Activated naive CD4-positive, alpha-beta T cell treated with anti-CD3 and anti-CD28 coated beads, Interleukin-2, amount 50 U/mL, for 24 hours (primary cell): ENCODE data around the gene STARD10.

ENCODE experiments used
- H3K27ac Mint-ChIP-seq: one replicate; pipeline ENCODE4 v1.8.0; 2021; ENCODE audit warnings: mild to moderate bottlenecking, mixed read lengths
- H3K27me3 Mint-ChIP-seq: one replicate; pipeline ENCODE4 v1.8.0; 2021; ENCODE audit warnings: mixed read lengths
- H3K36me3 Mint-ChIP-seq: one replicate; pipeline ENCODE4 v1.8.0; 2021; ENCODE audit warnings: mixed read lengths
- H3K4me1 Mint-ChIP-seq: one replicate; pipeline ENCODE4 v1.8.0; 2021; ENCODE audit warnings: mixed read lengths
- H3K4me3 Mint-ChIP-seq: one replicate; pipeline ENCODE4 v1.8.0; 2021; ENCODE audit warnings: mild to moderate bottlenecking, mixed read lengths
- H3K9me3 Mint-ChIP-seq: one replicate; pipeline ENCODE4 v1.8.0; 2021; ENCODE audit warnings: mixed read lengths

The STARD10 gene

GRCh38 chr11:72712841-72713240 is 81.0 kb downstream of the STARD10 start:
- H3K4me3 Mint-ChIP-seq = no peak overlapping the region
- no peaks in the 10 kb centered on the region for H3K27me3 Mint-ChIP-seq
- no peaks in the 10 kb centered on the region for H3K9me3 Mint-ChIP-seq
- H3K4me1 Mint-ChIP-seq = peaks cover 35% of the 10 kb centered on the region
- peak overlapping the region; percentile 74 for H3K27ac Mint-ChIP-seq
- peaks cover 9% of the 10 kb centered on the region for H3K36me3 Mint-ChIP-seq

DNA sequence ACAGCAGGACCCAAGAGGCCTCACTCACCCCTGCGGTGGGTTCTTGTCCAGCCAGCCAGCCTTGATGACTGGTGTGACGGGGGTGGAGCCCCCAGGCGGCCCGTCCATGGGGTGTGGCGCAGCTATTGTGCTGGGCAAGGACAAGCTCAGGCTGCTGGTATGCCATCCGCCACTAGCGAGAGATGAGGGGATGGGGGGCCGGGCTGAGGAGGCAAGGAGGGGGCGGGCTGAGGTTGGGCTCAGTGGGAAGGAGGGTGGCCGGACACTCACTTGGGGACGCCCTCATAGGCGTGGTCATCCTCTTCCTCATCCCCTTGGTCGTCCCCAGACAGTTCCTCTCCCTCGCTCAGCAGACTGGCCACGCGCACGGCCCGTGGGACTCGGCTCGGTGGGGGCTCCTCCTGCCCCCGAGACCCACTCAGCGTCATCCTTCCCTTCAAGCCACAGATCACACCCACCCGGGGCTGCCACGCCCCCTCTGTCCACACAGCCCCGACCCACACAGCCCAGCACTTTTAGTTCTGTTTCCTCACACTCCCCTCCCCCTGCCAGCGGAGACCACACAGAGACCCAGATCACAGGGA is 81.6 kb downstream of the STARD10 start:
- Mint-ChIP-seq H3K4me1 (peaks cover 31% of the 10 kb centered on the region), H3K4me3 (no peak overlapping the region), H3K36me3 (peaks cover 11% of the 10 kb centered on the region), H3K27me3 (no peaks in the 10 kb centered on the region), H3K27ac (peak overlapping the region; percentile 74), H3K9me3 (no peaks in the 10 kb centered on the region)

GRCh38 chr11:72711141-72711540 is 82.7 kb downstream of the STARD10 start:
- Mint-ChIP-seq H3K27me3 (no peaks in the 10 kb centered on the region), H3K27ac (no peak overlapping the region), H3K36me3 (peaks cover 16% of the 10 kb centered on the region), H3K4me3 (no peak overlapping the region), H3K9me3 (no peaks in the 10 kb centered on the region), H3K4me1 (peaks cover 23% of the 10 kb centered on the region)

DNA sequence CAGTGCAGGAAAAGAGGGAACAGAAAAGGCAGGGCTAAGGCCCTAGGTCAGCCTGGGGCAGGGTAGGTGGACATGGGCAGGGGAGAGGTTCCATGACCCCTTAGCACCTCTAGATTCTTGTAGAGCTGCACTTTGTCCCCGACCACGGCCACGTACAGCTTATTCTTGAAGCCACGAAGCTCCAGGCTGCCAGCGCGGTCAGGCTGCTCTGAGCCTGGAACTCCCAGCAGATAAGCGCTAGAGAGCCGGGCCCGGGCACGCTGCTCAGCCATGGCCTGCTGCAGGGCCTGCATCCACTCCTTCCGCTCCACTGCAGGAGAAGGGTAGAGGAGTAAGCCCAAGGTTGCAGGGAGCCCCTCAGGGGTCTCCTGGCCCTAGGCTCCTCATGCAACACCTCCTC is 83.6 kb downstream of the STARD10 start:
- peak overlapping the region; percentile 55 for H3K27ac Mint-ChIP-seq
- no peak overlapping the region for H3K4me3 Mint-ChIP-seq
- peaks cover 20% of the 10 kb centered on the region for H3K36me3 Mint-ChIP-seq
- no peaks in the 10 kb centered on the region for H3K9me3 Mint-ChIP-seq
- H3K4me1 Mint-ChIP-seq = peaks cover 16% of the 10 kb centered on the region
- H3K27me3 Mint-ChIP-seq = no peaks in the 10 kb centered on the region

DNA sequence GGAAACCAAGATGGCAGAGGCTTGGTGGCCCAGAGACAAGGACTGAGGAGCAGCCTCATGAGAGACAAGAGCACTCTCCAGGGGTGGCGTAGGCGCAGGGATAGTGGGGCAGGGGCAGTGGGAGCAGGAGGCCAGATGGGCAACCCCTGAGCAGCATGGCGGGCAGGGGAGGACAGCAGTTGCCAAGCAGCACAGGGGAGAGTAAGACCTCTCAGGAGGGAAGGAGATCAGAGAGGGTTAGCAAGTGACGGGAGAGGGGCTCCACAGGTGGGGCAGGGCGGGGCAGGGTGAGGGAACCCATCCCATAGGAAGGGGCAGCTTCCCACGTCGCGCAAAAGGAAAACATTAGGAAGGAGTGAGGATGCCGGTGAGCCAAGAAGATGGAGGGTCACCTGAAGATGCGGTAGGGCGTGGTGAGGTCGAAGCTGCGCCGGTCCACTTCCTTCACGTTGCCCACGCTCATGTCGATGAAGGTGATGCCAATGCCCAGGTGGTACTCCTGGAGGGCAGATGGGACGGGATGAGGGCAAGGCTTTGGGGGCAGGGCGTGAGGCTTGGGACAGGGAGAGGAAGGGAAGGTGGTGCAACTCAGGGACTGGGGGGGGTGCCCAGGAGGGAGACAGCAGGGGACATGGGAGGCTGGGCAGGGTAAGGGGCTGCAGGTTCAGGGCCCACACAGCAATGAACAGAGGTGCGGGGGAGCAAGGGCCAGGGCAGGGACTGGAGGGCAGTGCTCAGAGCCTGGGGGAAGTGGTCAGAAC is 84.2 kb downstream of the STARD10 start:
- H3K27me3 Mint-ChIP-seq = no peaks in the 10 kb centered on the region
- H3K36me3 Mint-ChIP-seq = peaks cover 24% of the 10 kb centered on the region

DNA sequence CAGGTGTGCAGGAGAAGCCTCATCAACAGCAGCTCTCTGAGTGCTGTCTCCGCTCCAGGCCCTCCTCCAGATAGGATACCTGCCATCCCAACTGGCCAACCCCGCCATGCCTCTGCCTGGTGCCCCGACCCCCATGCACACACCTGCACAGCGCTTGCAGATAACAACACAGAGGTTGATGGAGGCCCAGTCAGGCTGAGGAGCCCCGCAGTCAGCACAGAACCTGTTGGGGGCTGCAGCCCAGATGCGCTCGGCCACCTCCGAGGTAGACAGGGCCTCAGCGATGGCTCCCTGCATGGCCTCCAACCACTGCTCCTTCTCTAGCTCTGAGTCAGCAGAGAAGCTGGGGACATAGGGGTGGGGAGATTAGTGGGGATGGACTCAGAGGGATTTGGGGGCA is 86.8 kb downstream of the STARD10 start:
- H3K36me3 Mint-ChIP-seq = peaks cover 24% of the 10 kb centered on the region

More for the DNA sequence above, 84.2 kb downstream of the STARD10 start:
- Mint-ChIP-seq H3K4me1 (peaks cover 10% of the 10 kb centered on the region), H3K27ac (peak overlapping the region; percentile 55), H3K9me3 (no peaks in the 10 kb centered on the region), H3K4me3 (no peak overlapping the region)

GRCh38 chr11:72706579-72706978 is 87.3 kb downstream of the STARD10 start:
- H3K36me3 Mint-ChIP-seq = peaks cover 24% of the 10 kb centered on the region
- no peak overlapping the region for H3K4me3 Mint-ChIP-seq

More for the DNA sequence above, 86.8 kb downstream of the STARD10 start:
- Mint-ChIP-seq H3K9me3 (no peaks in the 10 kb centered on the region), H3K27ac (no peak overlapping the region), H3K27me3 (no peaks in the 10 kb centered on the region), H3K4me3 (no peak overlapping the region), H3K4me1 (no peaks in the 10 kb centered on the region)

DNA sequence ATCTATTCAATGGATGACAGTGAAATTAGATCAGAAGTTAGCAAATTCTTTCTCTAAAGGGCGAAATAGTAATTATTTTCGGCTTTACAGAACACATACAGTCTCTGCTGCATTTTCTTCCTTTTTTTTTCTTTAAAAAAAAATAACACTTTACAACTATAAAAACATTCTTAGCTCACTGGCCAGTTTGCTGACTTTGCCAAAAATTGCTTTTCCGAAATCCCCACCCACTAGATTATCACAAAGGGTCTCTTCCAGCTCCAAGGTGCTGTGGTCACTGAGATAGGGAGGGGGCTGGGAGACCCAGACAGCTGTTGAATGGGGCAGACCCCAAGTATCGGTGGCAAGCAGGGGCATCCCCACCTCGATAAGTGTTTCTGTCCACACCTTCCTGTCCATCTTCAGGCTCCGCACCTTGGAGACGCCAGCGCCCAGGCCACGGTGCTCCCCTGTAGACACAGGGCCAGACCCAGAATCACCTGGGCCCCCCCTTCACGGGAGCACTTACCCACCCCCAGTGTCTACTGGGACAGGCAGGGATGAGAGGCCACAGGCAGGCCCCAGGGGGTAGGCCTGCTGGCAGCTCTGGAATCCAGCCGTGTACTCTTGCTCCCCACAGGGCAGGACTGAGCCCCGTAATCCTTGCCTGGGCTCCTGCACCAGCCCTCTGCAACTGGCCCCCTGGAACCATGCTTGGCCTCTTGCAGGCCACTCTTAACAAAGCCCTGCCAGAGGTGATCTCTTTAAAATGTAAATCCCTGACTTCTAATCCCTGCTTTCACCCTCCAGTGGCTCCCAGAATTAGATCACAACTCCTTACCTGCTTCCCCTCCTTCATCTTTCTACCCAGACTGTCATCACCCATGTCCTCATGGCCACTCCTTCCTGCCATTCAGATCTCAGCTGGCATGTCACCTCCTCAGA is 88.1 kb downstream of the STARD10 start:
- Mint-ChIP-seq H3K27me3 (no peaks in the 10 kb centered on the region), H3K27ac (peak overlapping the region; percentile 55), H3K36me3 (peaks cover 23% of the 10 kb centered on the region), H3K4me3 (no peak overlapping the region), H3K4me1 (no peaks in the 10 kb centered on the region), H3K9me3 (no peaks in the 10 kb centered on the region)

More at GRCh38 chr11:72706579-72706978, 87.3 kb downstream of the STARD10 start:
- Mint-ChIP-seq H3K9me3 (no peaks in the 10 kb centered on the region), H3K27ac (peak overlapping the region; percentile 55), H3K4me1 (no peaks in the 10 kb centered on the region), H3K27me3 (no peaks in the 10 kb centered on the region)

DNA sequence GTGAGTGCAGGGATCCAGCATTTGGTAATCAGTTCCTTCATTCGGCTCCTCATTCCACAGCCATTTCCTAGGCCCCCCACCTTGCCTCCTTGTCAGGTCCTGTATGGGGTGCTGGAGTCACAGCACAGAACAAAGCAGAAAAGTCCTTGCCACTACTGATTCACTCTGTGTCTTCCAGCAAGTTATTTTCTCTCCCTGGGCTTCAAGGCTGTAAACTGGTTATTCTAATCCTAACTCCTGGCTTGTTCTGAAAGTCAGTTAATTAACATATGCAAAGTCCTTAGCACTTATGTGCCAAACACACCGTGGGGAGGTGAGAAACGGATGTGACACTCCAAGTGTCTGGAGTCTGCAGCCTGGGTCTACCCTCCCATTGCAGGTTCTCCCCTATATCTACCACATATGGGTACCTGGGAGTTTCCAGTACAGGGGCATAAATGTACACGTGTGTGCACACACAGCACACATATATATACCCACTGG is 89.0 kb downstream of the STARD10 start:
- Mint-ChIP-seq H3K27ac (no peak overlapping the region), H3K4me1 (no peaks in the 10 kb centered on the region), H3K4me3 (no peak overlapping the region), H3K36me3 (peaks cover 23% of the 10 kb centered on the region), H3K27me3 (no peaks in the 10 kb centered on the region), H3K9me3 (no peaks in the 10 kb centered on the region)
